ENCODE results near the gene KLHL24.

KLHL24 gene

DNA sequence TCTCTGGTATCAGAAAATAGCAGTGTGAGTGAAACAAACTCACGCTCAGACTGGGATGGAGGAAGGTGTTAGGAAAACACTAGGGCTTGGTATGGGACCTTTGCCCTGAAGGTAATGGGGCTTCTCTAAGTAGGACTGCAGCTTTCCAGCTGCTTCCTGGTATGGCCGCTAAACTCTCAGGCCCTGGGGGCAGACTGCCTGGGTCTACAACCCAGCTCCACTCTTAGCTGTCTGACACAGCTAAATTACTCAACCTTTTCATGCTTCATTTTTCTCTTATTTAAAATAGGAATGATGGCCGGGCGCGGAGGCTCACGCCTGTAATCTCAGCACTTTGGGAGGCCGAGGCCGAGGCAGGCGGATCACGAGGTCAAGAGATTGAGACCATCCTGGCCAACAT lies 57.0 kb downstream of the KLHL24 start:
- H2AFZ ChIP-seq = no peak overlapping the region
- H3K27ac ChIP-seq = no peak overlapping the region
- H3K79me2 ChIP-seq = no peaks in the 10 kb centered on the region
- no peak for TF ChIP-seq CTCF (IDR thresholded peaks at IDR 0.05)
- no peaks in the 10 kb centered on the region for H3K27me3 ChIP-seq (ENCODE audit: control insufficient read depth, insufficient read depth, low read length)
- no peak overlapping the region for H3K9ac ChIP-seq
- no peak overlapping the region for H3K4me3 ChIP-seq (ENCODE audit: low read depth, low read length)
- H3K4me1 ChIP-seq = no peaks in the 10 kb centered on the region
- no peak overlapping the region for H3K4me2 ChIP-seq (ENCODE audit: low read length)
- H3K9me3 ChIP-seq (ENCODE audit: control insufficient read depth, low read length) = no peaks in the 10 kb centered on the region
- H3K36me3 ChIP-seq (ENCODE audit: control insufficient read depth, insufficient read depth, low read length) = no peaks in the 10 kb centered on the region

GRCh38 chr3:183695569-183696364 lies 60.3 kb downstream of the KLHL24 start:
- no peaks in the 10 kb centered on the region for H3K27me3 ChIP-seq (ENCODE audit: control insufficient read depth, insufficient read depth, low read length)
- H3K4me2 ChIP-seq (ENCODE audit: low read length) = no peak overlapping the region
- peaks cover 4% of the 10 kb centered on the region for H3K4me1 ChIP-seq
- no peak overlapping the region for H2AFZ ChIP-seq
- H3K9me3 ChIP-seq (ENCODE audit: control insufficient read depth, low read length) = no peaks in the 10 kb centered on the region
- H3K4me3 ChIP-seq (ENCODE audit: low read depth, low read length) = no peak overlapping the region
- no peaks in the 10 kb centered on the region for H3K36me3 ChIP-seq (ENCODE audit: control insufficient read depth, insufficient read depth, low read length)
- no peak overlapping the region for H3K9ac ChIP-seq
- no peak overlapping the region for H3K27ac ChIP-seq
- TF ChIP-seq CTCF (IDR thresholded peaks at IDR 0.05) = no peak
- no peaks in the 10 kb centered on the region for H3K79me2 ChIP-seq

DNA sequence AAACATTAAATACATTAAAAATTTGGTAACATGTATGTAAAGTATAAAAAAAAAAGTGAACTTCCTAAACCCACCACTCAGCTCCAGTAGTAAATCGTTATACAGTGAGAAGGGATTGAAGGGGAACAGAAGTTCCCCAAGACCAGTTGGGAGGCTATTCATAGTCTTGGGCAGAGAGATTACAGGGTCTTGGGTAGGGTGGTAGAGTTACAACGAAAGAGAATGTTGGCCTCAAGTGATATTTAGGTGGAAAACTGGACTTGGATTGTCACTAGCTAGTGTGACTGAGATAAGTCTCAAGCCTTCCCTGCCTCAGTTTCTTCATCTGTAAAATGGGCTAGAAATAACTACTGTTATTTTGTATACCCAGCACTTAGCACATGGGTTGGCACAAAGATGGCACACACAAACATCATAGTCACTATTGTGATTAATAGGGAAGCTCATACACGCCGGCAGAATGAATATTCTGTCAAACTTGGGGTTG lies 61.7 kb downstream of the KLHL24 start:
- Histone ChIP-seq H3K27me3 (ENCODE audit: control insufficient read depth, insufficient read depth, low read length) (no peaks in the 10 kb centered on the region), H3K9me3 (ENCODE audit: control insufficient read depth, low read length) (no peaks in the 10 kb centered on the region), H3K79me2 (peaks cover 3% of the 10 kb centered on the region), H2AFZ (peak overlapping the region; percentile 79), H3K4me1 (peaks cover 4% of the 10 kb centered on the region), H3K4me2 (ENCODE audit: low read length) (peak overlapping the region; percentile 70), H3K4me3 (ENCODE audit: low read depth, low read length) (peak overlapping the region; percentile 52), H3K36me3 (ENCODE audit: control insufficient read depth, insufficient read depth, low read length) (no peaks in the 10 kb centered on the region), H3K9ac (no peak overlapping the region), H3K27ac (peak overlapping the region; percentile 26)
- TF ChIP-seq CTCF (IDR thresholded peaks at IDR 0.05) = no peak

- Histone ChIP-seq H3K4me2 (ENCODE audit: low read length) (peak within 1 kb of the TSS; percentile 97), H3K27me3 (ENCODE audit: control insufficient read depth, insufficient read depth, low read length) (no peaks in the 10 kb centered on the region), H3K9me3 (ENCODE audit: control insufficient read depth, low read length) (no peaks in the 10 kb centered on the region), H2AFZ (peak within 1 kb of the TSS; percentile 94), H3K79me2 (peaks cover 4% of the 10 kb centered on the region), H3K36me3 (ENCODE audit: control insufficient read depth, insufficient read depth, low read length) (no peaks in the 10 kb centered on the region), H3K4me3 (ENCODE audit: low read depth, low read length) (peak within 1 kb of the TSS; percentile 90), H3K27ac (peak within 1 kb of the TSS; percentile 86), H3K4me1 (peaks cover 4% of the 10 kb centered on the region), H3K9ac (peak within 1 kb of the TSS; percentile 87)
- TF ChIP-seq CTCF (IDR thresholded peaks at IDR 0.05) = no peak
Measured at GRCh38 chr3:183697610-183698317, 62.3 kb downstream of the KLHL24 start, which contains the start of gene YEATS2. TSS of gene YEATS2 (plus strand) at chr3:183697797. CDS start at chr3:183715163, 17,366 bp downstream.

All from parathyroid adenoma (tissue), 2 donors.